Coronary artery (tissue), 2 donors: Measurements from ENCODE around the gene ZNF181.

ENCODE experiments used
- DNase-seq: peaks from one replicate; pipeline ENCODE4 v3.0.0-alpha.2; 2017; ENCODE audit warnings: low spot score
- H3K27ac ChIP-seq, 2 donors: fragments of 200-600 bp; sonication (generic); one replicate each; pipeline ENCODE4 v1.5.1; 2016 to 2019
- H3K4me3 ChIP-seq: fragments of 200-600 bp; sonication (generic); 2 replicates; pipeline ENCODE4 v1.5.1; 2016; ENCODE audit warnings: mild to moderate bottlenecking, moderate library complexity
- TF ChIP-seq, protein P1 (sequence below): fragments of 200-600 bp; sonication (generic); IDR thresholded peaks from one replicate; pipeline ENCODE4 v1.5.1; 2019; ENCODE audit warnings: antibody characterized with exemption

The ZNF181 gene

DNA sequence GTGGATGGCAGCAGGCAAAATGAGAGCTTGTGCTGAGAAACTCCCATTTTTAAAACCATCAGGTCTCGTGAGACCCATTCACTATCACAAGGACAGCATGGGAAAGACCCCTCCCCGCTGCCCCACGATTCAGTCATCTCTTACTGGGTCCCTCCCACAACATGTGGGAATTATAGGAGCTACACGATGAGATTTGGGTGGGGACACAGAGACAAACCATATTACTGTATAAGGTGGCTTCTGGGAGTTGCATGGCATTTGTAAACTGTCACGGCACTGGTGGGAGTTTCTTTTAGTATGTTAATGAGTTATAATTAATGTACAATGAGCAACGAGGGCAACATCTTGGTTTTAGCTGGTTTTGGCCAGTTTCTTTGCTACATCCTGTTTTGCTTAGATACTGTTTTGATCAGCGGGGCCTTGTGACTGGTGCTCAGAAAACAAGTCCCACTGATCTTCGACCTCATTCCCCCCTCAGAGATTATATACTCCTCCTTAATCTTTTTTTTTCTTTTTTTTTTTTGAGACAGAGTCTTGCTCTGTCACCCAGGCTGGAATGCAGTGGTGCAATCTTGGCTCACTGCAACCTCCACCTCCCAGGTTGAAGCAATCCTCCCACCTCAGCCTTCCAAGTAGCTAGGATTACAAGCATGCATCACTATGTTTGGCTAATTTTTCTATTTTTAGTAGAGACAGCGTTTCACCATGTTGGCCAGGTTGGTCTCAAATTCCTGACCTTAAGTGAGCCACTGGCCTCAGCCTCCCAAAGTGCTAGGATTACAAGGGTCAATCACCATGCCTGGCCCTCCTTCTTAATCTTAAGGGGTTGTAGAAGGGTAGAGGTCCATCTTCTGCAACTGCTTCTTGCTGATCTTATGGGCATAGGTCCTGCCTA is 60.3 kb downstream of the ZNF181 start:
- Histone ChIP-seq H3K4me3 (no peak overlapping the region), H3K27ac (no peak overlapping the region)
- TF ChIP-seq, protein P1, sequence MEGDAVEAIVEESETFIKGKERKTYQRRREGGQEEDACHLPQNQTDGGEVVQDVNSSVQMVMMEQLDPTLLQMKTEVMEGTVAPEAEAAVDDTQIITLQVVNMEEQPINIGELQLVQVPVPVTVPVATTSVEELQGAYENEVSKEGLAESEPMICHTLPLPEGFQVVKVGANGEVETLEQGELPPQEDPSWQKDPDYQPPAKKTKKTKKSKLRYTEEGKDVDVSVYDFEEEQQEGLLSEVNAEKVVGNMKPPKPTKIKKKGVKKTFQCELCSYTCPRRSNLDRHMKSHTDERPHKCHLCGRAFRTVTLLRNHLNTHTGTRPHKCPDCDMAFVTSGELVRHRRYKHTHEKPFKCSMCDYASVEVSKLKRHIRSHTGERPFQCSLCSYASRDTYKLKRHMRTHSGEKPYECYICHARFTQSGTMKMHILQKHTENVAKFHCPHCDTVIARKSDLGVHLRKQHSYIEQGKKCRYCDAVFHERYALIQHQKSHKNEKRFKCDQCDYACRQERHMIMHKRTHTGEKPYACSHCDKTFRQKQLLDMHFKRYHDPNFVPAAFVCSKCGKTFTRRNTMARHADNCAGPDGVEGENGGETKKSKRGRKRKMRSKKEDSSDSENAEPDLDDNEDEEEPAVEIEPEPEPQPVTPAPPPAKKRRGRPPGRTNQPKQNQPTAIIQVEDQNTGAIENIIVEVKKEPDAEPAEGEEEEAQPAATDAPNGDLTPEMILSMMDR = no peak
- no peak for DNase-seq
